IPS-15b (cell line): Measurements from ENCODE around the gene TMEM208.

ENCODE experiments used
- H3K27me3 ChIP-seq: one replicate; pipeline ENCODE4 v1.6.1; 2013; ENCODE audit warnings: low read length; ENCODE audit not compliant: control insufficient read depth, insufficient read depth
- H3K36me3 ChIP-seq: one replicate; pipeline ENCODE4 v1.6.1; 2013; ENCODE audit warnings: low read length; ENCODE audit not compliant: control insufficient read depth, insufficient read depth
- H3K4me1 ChIP-seq: one replicate; pipeline ENCODE4 v1.6.1; 2013; ENCODE audit warnings: mild to moderate bottlenecking, low read length; ENCODE audit not compliant: control insufficient read depth, insufficient read depth
- H3K4me3 ChIP-seq: one replicate; pipeline ENCODE4 v1.5.1; 2013; ENCODE audit warnings: low read depth, low read length
- H3K9ac ChIP-seq: one replicate; pipeline ENCODE4 v1.6.1; 2013; ENCODE audit warnings: low read depth, mild to moderate bottlenecking, low read length
- H3K9me3 ChIP-seq: one replicate; pipeline ENCODE4 v1.6.1; 2013; ENCODE audit warnings: mild to moderate bottlenecking, low read length; ENCODE audit not compliant: control insufficient read depth, insufficient read depth

Gene TMEM208

GRCh38 chr16:67226804-67227566, at the start of gene TMEM208:
Gene TMEM208, plus strand, starts transcription at chr16:67227130. Its CDS starts 89 bp downstream, at chr16:67227219.
- H3K9me3 ChIP-seq: no peaks in the 10 kb centered on the region
- H3K4me3 ChIP-seq: peak within 1 kb of the TSS; percentile 99
- no peaks in the 10 kb centered on the region for H3K27me3 ChIP-seq
- peaks cover 40% of the 10 kb centered on the region for H3K36me3 ChIP-seq
- peak within 1 kb of the TSS; percentile 94 for H3K9ac ChIP-seq
- H3K4me1 ChIP-seq: peaks cover 4% of the 10 kb centered on the region

DNA sequence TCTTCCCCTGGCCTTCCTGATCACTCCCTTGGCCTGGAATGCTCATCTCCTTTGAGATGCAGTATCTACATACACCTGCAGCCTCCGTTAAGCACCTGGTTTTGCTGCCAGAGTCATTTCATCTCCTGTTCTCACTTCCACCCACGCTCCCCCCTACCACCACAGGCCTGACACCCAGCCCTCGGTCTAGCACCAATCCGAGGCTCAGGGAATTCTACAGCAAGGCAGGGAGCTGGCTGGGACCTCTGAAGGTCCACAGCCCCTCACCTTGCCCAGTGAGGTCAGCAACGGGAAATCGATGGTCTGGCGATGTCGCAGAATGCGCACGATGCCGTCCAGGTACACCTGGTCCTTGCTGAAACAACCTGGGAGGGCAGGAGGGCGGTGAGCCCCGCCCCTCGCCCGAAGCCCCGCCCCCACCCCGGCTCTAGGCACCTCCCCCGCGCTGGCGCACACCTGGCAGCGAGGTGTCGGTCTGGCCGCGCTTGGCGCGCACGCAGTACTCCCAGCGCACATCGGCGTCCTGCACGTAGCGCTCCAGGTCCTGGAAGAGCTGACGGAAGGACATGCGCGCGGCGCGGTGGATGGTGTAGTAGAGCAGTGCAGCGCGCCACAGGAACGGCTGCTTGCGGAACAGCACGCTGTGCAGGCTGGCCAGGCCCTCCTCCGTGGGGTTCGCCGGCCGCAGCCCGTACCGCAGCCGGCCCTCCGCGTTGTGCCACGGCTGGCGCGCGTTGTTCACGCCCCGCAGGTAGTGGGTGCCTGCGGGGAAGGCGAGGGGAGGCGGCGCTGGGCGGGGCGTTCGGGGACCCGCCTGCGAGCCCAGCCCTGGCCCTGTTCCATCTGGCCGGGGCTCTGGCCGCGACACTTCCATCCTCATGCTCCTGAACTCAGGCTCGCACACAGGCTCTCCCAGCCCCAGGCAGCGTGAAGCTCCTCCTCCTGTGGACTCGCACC, 48.9 kb upstream of the TMEM208 start:
- H3K9ac ChIP-seq: peak overlapping the region; percentile 12
- peaks cover 53% of the 10 kb centered on the region for H3K27me3 ChIP-seq
- peak overlapping the region; percentile 63 for H3K4me3 ChIP-seq
- no peaks in the 10 kb centered on the region for H3K36me3 ChIP-seq
- peaks cover 7% of the 10 kb centered on the region for H3K4me1 ChIP-seq
- H3K9me3 ChIP-seq: no peaks in the 10 kb centered on the region

GRCh38 chr16:67179421-67180080, 47.4 kb upstream of the TMEM208 start:
- no peaks in the 10 kb centered on the region for H3K9me3 ChIP-seq
- no peaks in the 10 kb centered on the region for H3K36me3 ChIP-seq
- peaks cover 4% of the 10 kb centered on the region for H3K4me1 ChIP-seq
- H3K4me3 ChIP-seq: no peak overlapping the region
- peaks cover 40% of the 10 kb centered on the region for H3K27me3 ChIP-seq
- no peak overlapping the region for H3K9ac ChIP-seq

DNA sequence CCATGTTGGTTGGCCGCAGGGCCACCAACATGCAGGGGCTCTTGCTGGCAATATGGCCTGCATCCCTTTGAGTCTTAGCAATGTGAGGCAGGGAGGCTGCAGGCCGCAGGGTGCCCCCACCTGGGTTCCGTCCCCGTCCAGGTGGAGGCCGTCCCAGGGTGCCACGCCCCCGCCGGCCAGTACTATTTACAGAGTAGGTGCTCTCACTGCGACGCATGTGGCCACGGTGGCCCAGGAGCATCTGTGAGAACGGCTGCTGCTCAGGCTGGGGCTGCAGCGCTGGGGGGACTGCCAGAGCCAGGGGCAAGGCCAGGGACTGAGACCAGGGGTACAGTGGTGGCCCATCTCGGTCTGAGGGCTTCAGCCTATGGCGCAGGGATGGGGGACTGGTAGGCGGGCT, 46.8 kb upstream of the TMEM208 start:
- Histone ChIP-seq H3K4me1 (peaks cover 4% of the 10 kb centered on the region), H3K9ac (no peak overlapping the region), H3K4me3 (no peak overlapping the region), H3K27me3 (peaks cover 40% of the 10 kb centered on the region), H3K9me3 (no peaks in the 10 kb centered on the region), H3K36me3 (no peaks in the 10 kb centered on the region)

- Histone ChIP-seq H3K27me3 (peaks cover 39% of the 10 kb centered on the region), H3K36me3 (no peaks in the 10 kb centered on the region), H3K9ac (no peak overlapping the region), H3K4me1 (peaks cover 4% of the 10 kb centered on the region), H3K4me3 (no peak overlapping the region), H3K9me3 (no peaks in the 10 kb centered on the region)
Measured at GRCh38 chr16:67181346-67181745, 45.6 kb upstream of the TMEM208 start.

- Histone ChIP-seq H3K4me1 (peaks cover 4% of the 10 kb centered on the region), H3K36me3 (no peaks in the 10 kb centered on the region), H3K9ac (no peak overlapping the region), H3K27me3 (peaks cover 35% of the 10 kb centered on the region), H3K9me3 (no peaks in the 10 kb centered on the region), H3K4me3 (no peak overlapping the region)
Measured at GRCh38 chr16:67182288-67182687, 44.6 kb upstream of the TMEM208 start.

- H3K9me3 ChIP-seq: no peaks in the 10 kb centered on the region
- H3K36me3 ChIP-seq: no peaks in the 10 kb centered on the region
- H3K4me1 ChIP-seq: no peaks in the 10 kb centered on the region
- peak overlapping the region; percentile 85 for H3K4me3 ChIP-seq
- H3K27me3 ChIP-seq: peaks cover 29% of the 10 kb centered on the region
- no peak overlapping the region for H3K9ac ChIP-seq
Measured at GRCh38 chr16:67183284-67183626, 43.7 kb upstream of the TMEM208 start.

DNA sequence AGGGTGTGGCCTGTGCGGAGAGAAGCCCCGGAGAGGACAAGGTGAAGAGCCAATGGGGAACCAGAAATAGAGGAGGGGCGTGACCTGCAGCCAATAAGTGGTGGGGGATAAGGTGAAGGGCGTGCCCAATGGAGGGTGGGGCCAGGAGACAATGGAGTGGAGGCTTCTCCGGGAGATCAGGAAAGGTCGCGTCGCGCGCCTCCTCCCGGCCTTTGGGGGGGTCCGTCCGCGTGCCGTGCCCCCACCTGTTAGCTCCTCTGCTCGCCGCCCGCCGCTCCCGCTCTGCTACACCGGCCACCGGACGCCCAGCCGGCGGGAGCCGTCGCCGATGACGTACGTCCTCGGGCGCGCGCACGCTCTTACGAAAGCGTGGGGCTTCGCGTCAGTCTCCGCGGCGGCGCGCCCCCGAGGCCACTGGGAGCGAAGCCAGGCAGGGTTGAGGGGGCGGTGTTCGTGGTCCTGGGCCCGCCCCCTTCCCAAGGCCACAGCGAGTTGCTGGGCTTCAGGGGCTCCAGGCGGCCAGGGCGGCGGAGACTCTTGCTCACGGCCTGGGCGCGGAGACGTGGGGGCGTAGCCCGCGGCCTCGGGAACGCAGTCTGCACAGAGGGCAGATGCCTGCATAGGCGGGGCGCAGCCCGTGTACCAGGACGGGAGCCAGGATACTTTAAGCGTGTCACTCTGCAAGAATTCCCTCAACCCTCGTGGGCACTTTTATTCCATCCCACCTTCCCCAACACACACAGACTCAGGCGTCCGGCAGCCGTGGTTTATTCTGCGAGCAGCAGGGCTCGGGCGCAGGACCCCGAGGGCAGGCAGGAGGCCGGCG, 43.1 kb upstream of the TMEM208 start, which contains the start of gene MATCAP1:
Gene MATCAP1, minus strand, starts transcription at position 337 of the 826 bp plus-strand sequence. CDS start 3,353 bp downstream, outside the sequence.
- H3K4me3 ChIP-seq: peak within 1 kb of the TSS; percentile 85
- no peaks in the 10 kb centered on the region for H3K9me3 ChIP-seq
- no peaks in the 10 kb centered on the region for H3K4me1 ChIP-seq

GRCh38 chr16:67184453-67184994, 42.4 kb upstream of the TMEM208 start:
- H3K4me1 ChIP-seq: no peaks in the 10 kb centered on the region
- H3K9ac ChIP-seq: no peak overlapping the region
- H3K27me3 ChIP-seq: peaks cover 24% of the 10 kb centered on the region
- H3K9me3 ChIP-seq: no peaks in the 10 kb centered on the region
- H3K4me3 ChIP-seq: peak overlapping the region; percentile 85
- no peaks in the 10 kb centered on the region for H3K36me3 ChIP-seq

More for the DNA sequence above, 43.1 kb upstream of the TMEM208 start, which contains the start of gene MATCAP1:
- Histone ChIP-seq H3K36me3 (no peaks in the 10 kb centered on the region), H3K27me3 (peaks cover 27% of the 10 kb centered on the region), H3K9ac (peak within 1 kb of the TSS; percentile 85)

DNA sequence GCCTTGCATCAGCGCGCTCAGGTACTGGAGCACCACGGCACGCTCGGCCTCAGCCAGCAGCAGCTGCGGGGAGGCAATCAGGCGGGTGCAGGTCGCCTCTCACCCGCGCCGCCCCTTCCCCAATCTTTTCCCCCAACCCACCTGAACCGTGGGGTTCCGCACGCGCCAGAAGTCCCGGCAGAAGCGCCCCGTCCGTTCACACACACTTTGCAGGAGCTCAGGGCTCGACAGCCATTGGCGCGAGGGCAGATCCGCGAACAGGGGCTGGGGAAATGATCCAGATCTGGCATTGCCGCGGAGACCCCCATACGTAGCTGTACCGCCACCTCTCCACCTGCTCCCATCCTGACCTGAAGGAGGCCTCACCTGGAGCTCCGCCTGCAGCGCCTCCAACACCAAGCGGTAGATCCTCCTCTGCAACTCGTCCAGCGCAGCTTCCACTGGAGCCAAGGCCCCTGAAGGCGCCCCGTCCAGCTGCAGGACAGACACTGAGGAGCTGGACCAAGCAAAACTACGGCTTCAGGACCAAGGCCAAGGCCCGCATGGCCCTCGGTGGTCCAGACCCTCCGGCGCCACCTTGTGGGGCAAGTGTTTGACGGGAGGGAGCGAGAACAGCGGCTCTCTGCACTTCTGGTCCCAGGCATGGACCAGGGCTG, 41.8 kb upstream of the TMEM208 start:
- peak overlapping the region; percentile 85 for H3K4me3 ChIP-seq
- peaks cover 24% of the 10 kb centered on the region for H3K27me3 ChIP-seq
- no peaks in the 10 kb centered on the region for H3K36me3 ChIP-seq
- H3K9ac ChIP-seq: no peak overlapping the region
- H3K4me1 ChIP-seq: no peaks in the 10 kb centered on the region
- H3K9me3 ChIP-seq: no peaks in the 10 kb centered on the region
